Measurements from ENCODE around the gene P4HA3.

The P4HA3 gene

DNA sequence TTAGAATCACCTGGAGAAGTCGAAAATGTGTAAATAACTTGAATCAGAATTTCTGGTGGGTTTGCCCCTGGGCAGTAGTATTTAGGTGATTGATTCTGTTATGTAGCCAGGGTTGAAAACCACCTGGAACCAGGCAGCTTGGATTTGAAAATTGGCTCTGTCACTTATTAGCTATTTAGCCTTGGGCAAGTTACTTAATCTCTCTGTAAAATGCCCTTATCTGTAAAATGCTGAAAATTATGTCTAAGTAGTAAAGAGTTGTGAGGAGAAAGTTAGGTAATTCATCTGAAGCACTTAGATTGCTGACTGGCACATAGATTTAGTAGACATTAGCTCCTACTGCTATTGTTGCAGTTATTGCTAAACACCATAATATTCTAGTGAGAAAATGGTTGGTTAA, 91.1 kb downstream of the P4HA3 start:
- DNase-seq (ENCODE audit: low read depth): no peak

More for the DNA sequence above, 91.1 kb downstream of the P4HA3 start:
- H3K4me3 ChIP-seq (ENCODE audit: low read depth, low read length): no peak overlapping the region
- TF ChIP-seq, protein P1, sequence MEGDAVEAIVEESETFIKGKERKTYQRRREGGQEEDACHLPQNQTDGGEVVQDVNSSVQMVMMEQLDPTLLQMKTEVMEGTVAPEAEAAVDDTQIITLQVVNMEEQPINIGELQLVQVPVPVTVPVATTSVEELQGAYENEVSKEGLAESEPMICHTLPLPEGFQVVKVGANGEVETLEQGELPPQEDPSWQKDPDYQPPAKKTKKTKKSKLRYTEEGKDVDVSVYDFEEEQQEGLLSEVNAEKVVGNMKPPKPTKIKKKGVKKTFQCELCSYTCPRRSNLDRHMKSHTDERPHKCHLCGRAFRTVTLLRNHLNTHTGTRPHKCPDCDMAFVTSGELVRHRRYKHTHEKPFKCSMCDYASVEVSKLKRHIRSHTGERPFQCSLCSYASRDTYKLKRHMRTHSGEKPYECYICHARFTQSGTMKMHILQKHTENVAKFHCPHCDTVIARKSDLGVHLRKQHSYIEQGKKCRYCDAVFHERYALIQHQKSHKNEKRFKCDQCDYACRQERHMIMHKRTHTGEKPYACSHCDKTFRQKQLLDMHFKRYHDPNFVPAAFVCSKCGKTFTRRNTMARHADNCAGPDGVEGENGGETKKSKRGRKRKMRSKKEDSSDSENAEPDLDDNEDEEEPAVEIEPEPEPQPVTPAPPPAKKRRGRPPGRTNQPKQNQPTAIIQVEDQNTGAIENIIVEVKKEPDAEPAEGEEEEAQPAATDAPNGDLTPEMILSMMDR (IDR thresholded peaks at IDR 0.05; ENCODE audit: low read depth, low read length, missing control alignments): no peak
